AG10803 (cell line): ENCODE results near the gene BRICD5.
A peak's percentile ranks its signal among the peaks of the same experiment; 100 is the strongest.

Source experiments
- DNase-seq: peaks from one replicate; pipeline ENCODE4 v3.0.0; 2010; ENCODE audit warnings: low read depth
- H3K4me3 ChIP-seq: 2 replicates; pipeline ENCODE4 v1.5.1; 2011; ENCODE audit warnings: mild to moderate bottlenecking, low read length, control low read depth
- CTCF ChIP-seq: conservative IDR thresholded peaks from 2 replicates; pipeline ENCODE4 v1.5.1; 2011; ENCODE audit warnings: mild to moderate bottlenecking, low read length, control low read depth, inconsistent platforms

Gene BRICD5

GRCh38 chr16:2213817-2214718 is 3.4 kb upstream of the BRICD5 start:
- H3K4me3 ChIP-seq: peak overlapping the region; percentile 60
- DNase-seq: no peak
- 0 out of 2 replicates have a peak, but pooled peaks have one; percentile 2 for TF ChIP-seq CTCF

GRCh38 chr16:2212362-2213324 is 2.0 kb upstream of the BRICD5 start:
- H3K4me3 ChIP-seq: peak overlapping the region; percentile 60
- TF ChIP-seq CTCF: no peak
- DNase-seq: no peak

GRCh38 chr16:2211923-2212347 is 1.3 kb upstream of the BRICD5 start:
- H3K4me3 ChIP-seq: no peak overlapping the region
- DNase-seq: no peak
- no peak for TF ChIP-seq CTCF

GRCh38 chr16:2210009-2210332 is 692 bp downstream of the BRICD5 start:
- H3K4me3 ChIP-seq: no peak overlapping the region
- no peak for TF ChIP-seq CTCF
- no peak for DNase-seq

GRCh38 chr16:2209258-2210008 is 1.2 kb downstream of the BRICD5 start:
- no peak for DNase-seq
- no peak for TF ChIP-seq CTCF
- H3K4me3 ChIP-seq: no peak overlapping the region

GRCh38 chr16:2208772-2209171 is 1.9 kb downstream of the BRICD5 start:
- no peak overlapping the region for H3K4me3 ChIP-seq
- TF ChIP-seq CTCF: no peak
- no peak for DNase-seq
